GM12878 (cell line): ENCODE results near the gene TMBIM1. TPM values are rescaled to one million over a fixed set of nuclear protein-coding genes. Genes with fewer than 3 reads are reported as not detected.

ENCODE experiments used
- ATAC-seq: fragments of 200-7000 bp; cut with Tn5 transposase; 3 replicates; pipeline ENCODE4 v1.9.1; 2020; ENCODE audit warnings: mild to moderate bottlenecking, moderate library complexity
- BruUV-seq: library from RNA; stranded (reverse); fragments of 400-500 nt; replicated peaks from 2 replicates; lab custom pipeline; 2021; lab: Mats Ljungman, UMichigan
- CTCF ChIA-PET: fragments of 300-600 bp; sonication (Branson Sonifier 250); formaldehyde crosslinking; extraction: SDS; loops from one replicate; lab custom pipeline; 2021; ENCODE audit warnings: inconsistent platforms; lab: Yijun Ruan, JAX
- POLR2A ChIA-PET: fragments of 350-600 bp; formaldehyde crosslinking; extraction: SDS; loops from one replicate; lab custom pipeline; 2021; ENCODE audit warnings: inconsistent platforms; lab: Charles Lee
- RAD21 ChIA-PET: fragments of 300-600 bp; sonication (Branson Sonifier 250); formaldehyde crosslinking; loops from one replicate; lab custom pipeline; 2023; ENCODE audit warnings: antibody characterized with exemption; ENCODE audit not compliant: unreplicated experiment; lab: Charles Lee
- SMC1A ChIA-PET: fragments of 300-600 bp; sonication (Branson Sonifier 250); formaldehyde crosslinking; loops from one replicate; lab custom pipeline; 2023; ENCODE audit not compliant: unreplicated experiment, uncharacterized antibody; lab: Charles Lee
- DNase-seq: peaks from one replicate; pipeline ENCODE4 v3.0.0-alpha.2; 2011; ENCODE audit warnings: low read depth, low spot score
- FAIRE-seq: peaks from 3 replicates; lab custom pipeline; 2011; peaks lifted over from hg19 to GRCh38; lab: Jason Lieb, UNC
- H2AFZ ChIP-seq: 2 replicates; pipeline ENCODE4 v1.6.0; 2011; ENCODE audit warnings: low read depth, low read length, control low read depth; ENCODE audit not compliant: control insufficient read depth
- H3K27ac ChIP-seq: 2 replicates; pipeline ENCODE4 v1.5.1; 2011; ENCODE audit warnings: control low read depth; ENCODE audit not compliant: control insufficient read depth, insufficient read depth
- H3K27me3 ChIP-seq, 2 experiments: replicated peaks in 1 of 2; 2 replicates each; pipeline versions ENCODE4 v1.6.0 to v1.6.1; 2011; ENCODE audit warnings: low read length in 1 of 2; ENCODE audit not compliant: control insufficient read depth in 2 of 2, insufficient read depth in 2 of 2
- H3K36me3 ChIP-seq, 2 experiments: 2 replicates each; pipeline ENCODE4 v1.5.1; 2011; ENCODE audit warnings: low read length in 1 of 2; ENCODE audit not compliant: control insufficient read depth in 2 of 2, insufficient read depth in 2 of 2
- H3K4me1 ChIP-seq: 2 replicates; pipeline ENCODE4 v1.6.1; 2011; ENCODE audit warnings: mild to moderate bottlenecking, low read length, moderate library complexity, mixed read lengths; ENCODE audit not compliant: control insufficient read depth, insufficient read depth
- H3K4me2 ChIP-seq: 2 replicates; pipeline ENCODE4 v1.6.0; 2011; ENCODE audit warnings: control low read depth; ENCODE audit not compliant: control insufficient read depth, insufficient read depth
- H3K4me3 ChIP-seq: fragments of 200-600 bp; sonication (generic); 2 replicates; pipeline ENCODE4 v1.5.1; 2016
- H3K79me2 ChIP-seq: 2 replicates; pipeline ENCODE4 v1.6.0; 2011; ENCODE audit warnings: low read length; ENCODE audit not compliant: control insufficient read depth, insufficient read depth
- H3K9ac ChIP-seq: 2 replicates; pipeline ENCODE4 v1.8.0; 2011; ENCODE audit warnings: low read length, control low read depth, mixed read lengths; ENCODE audit not compliant: control insufficient read depth, insufficient read depth
- H3K9me3 ChIP-seq: replicated peaks from 3 replicates; pipeline ENCODE4 v1.5.1; 2011; ENCODE audit warnings: mild to moderate bottlenecking, low read length; ENCODE audit not compliant: control insufficient read depth, insufficient read depth
- H4K20me1 ChIP-seq: 2 replicates; pipeline ENCODE4 v1.6.0; 2011; ENCODE audit not compliant: control insufficient read depth, insufficient read depth
- DPF2 ChIP-seq: fragments of 450-650 bp; IDR thresholded peaks from 2 replicates; pipeline ENCODE4 v1.6.1; 2017; ENCODE audit warnings: mild to moderate bottlenecking
- EGR1 ChIP-seq, 2 experiments: IDR thresholded peaks; 1 replicate in 1 of 2; 2 replicates in 1 of 2; pipeline ENCODE4 v1.6.1; 2011 to 2012; ENCODE audit warnings: low read depth in 2 of 2, low read length in 2 of 2, borderline replicate concordance in 1 of 2, mild to moderate bottlenecking in 1 of 2, moderate library complexity in 1 of 2
- PBX3 ChIP-seq: IDR thresholded peaks from 2 replicates; pipeline ENCODE4 v1.6.1; 2011; ENCODE audit warnings: mild to moderate bottlenecking, low read depth, low read length, moderate library complexity; ENCODE audit not compliant: insufficient replicate concordance
- RAD21 ChIP-seq: IDR thresholded peaks from 2 replicates; pipeline ENCODE4 v1.6.1; 2011; ENCODE audit warnings: mild to moderate bottlenecking, low read depth, low read length, moderate library complexity; ENCODE audit not compliant: insufficient read depth
- SREBF2 ChIP-seq: IDR thresholded peaks from 2 replicates; pipeline ENCODE4 v1.6.1; 2012; ENCODE audit warnings: mild to moderate bottlenecking, low read length
- WRNIP1 ChIP-seq: IDR thresholded peaks from 2 replicates; pipeline ENCODE4 v1.6.1; 2011; ENCODE audit warnings: low read depth, low read length, improper control_type of control experiment, borderline replicate concordance
- ZBTB11 ChIP-seq: fragments of 450-650 bp; formaldehyde crosslinking; IDR thresholded peaks from 2 replicates; pipeline ENCODE4 v1.5.0; 2022; ENCODE audit warnings: mild to moderate bottlenecking, missing genetic modification characterization
- ZBTB33 ChIP-seq: fragments of 450-650 bp; IDR thresholded peaks from 2 replicates; pipeline ENCODE4 v1.6.1; 2017; ENCODE audit warnings: mild to moderate bottlenecking
- ZNF24 ChIP-seq: fragments of 450-650 bp; IDR thresholded peaks from 2 replicates; pipeline ENCODE4 v1.6.1; 2017; ENCODE audit warnings: antibody characterized with exemption, mild to moderate bottlenecking
- WGBS: methylation state at CpG from one replicate; pipeline ENCODE4 v1.1.6; 2016; ENCODE audit warnings: low lambda C conversion rate; ENCODE audit not compliant: insufficient replicate concordance, insufficient coverage; ENCODE audit errors: missing lambda C conversion rate; 5-methylcytosine and 5-hydroxymethylcytosine counted together
- in situ Hi-C: fragments of 300-500 bp; cut with MboI; formaldehyde crosslinking; loops from 9 replicates; pipeline ENCODE4 v1.14.3; 2018; ENCODE audit warnings: mixed read lengths
- intact Hi-C: fragments of 100-400 bp; cut with micrococcal nuclease; formaldehyde crosslinking; loops from one replicate; pipeline ENCODE4 v1.14.2; 2022; ENCODE audit not compliant: unreplicated experiment
- polyA plus RNA-seq, 11 experiments: library from polyadenylated mRNA; depleted of rRNA in 4 of 11; unstranded in 6 of 11; stranded (reverse) in 5 of 11; fragments of >200 nt; fragmentation: Nextera tagmentation in 4 of 11; fragmentation: Illumina TruSeq in 1 of 11; extraction: Ambion mirVana in 4 of 11; extraction: Trizol in 1 of 11; gene quantifications; 1 replicate in 1 of 11; 2 replicates in 10 of 11; pipeline versions ENCODE4 v1.2.1 to v1.2.3, GENCODE V29; 2011 to 2016; ENCODE audit warnings: inconsistent platforms in 2 of 11, missing spikeins in 2 of 11, low read depth in 1 of 11
- total RNA-seq, 4 experiments: library from RNA; depleted of rRNA in 3 of 4; stranded (reverse); fragments of >200 nt in 3 of 4; fragmentation: Illumina TruSeq in 1 of 4; extraction: Trizol in 1 of 4; gene quantifications; 2 replicates each; pipeline versions ENCODE4 v1.2.1 to v1.2.3, GENCODE V29; 2013 to 2021
- TF ChIP-seq, protein P1 (sequence below): fragments of 450-650 bp; IDR thresholded peaks from 2 replicates; pipeline ENCODE4 v1.6.1; 2017; ENCODE audit warnings: low read depth, mild to moderate bottlenecking, moderate library complexity

TMBIM1 gene
- total and polyA plus RNA-seq, 10 of the 15 experiments (the other 5 are each of a cell fraction or from before 2014, with no cell fraction given), result 6.1 to 38.3 (median 26.2) TPM

DNA sequence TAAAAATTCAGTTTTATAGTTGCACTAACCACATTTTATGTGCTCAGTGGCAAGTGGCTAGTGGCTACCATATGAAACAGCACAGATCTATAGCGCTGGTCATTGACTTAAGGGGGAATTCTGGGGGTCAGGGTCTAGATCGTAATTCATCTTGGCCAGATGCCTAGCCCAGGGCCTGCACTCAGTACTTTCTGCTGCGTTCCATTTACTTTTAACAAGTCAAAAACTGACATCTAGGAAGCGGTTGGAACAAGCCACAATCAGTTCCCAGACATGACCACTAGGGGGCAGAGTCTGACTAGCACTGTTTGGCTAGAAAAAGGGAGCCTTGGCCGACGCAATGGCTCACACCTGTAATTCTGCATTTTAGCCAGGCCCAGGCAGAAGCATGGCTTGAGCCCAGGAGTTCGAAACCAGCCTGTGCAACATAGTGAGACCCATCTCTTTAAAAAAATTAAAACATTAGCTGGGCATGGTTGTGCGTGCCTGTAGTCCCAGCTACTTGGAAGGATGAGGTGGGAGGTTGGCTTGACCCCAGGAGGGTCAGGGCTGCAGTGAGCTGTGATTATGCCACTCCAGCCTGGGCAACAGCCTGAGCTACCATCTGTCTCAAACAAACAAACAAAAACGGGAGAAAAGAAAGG is 9.0 kb upstream of the TMBIM1 start:
- Histone ChIP-seq H2AFZ (peak overlapping the region; percentile 60), H3K9me3 (no peaks in the 10 kb centered on the region), H3K79me2 (no peaks in the 10 kb centered on the region), H3K27ac (no peak overlapping the region), H3K36me3 (no peaks in the 10 kb centered on the region), H3K9ac (no peak overlapping the region), H4K20me1 (no peaks in the 10 kb centered on the region), H3K4me2 (no peak overlapping the region), H3K4me1 (no peaks in the 10 kb centered on the region), H3K4me3 (no peak overlapping the region), H3K27me3 (no peaks in the 10 kb centered on the region)
- intact Hi-C loops, result loop anchor here (1.0 to 5.0 kb wide), 4 partner anchors 55 to 546 kb away; partner anchors contain the start of gene CATIP
- CTCF ChIA-PET, result interaction anchor here (0.7 to 8.5 kb wide), 34 partner anchors 9 to 386 kb away, joined by 3 to 138 read pairs (median 5); partner anchors contain the start of genes AAMP, CATIP, PNKD and TMBIM1
- DNase-seq (peak; percentile 82), ATAC-seq (peak; percentile 97), FAIRE-seq (peak; percentile 99)
- SMC1A ChIA-PET, result interaction anchor here (0.6 to 5.5 kb wide), 21 partner anchors 10 to 386 kb away, joined by 3 to 70 read pairs (median 5); partner anchors contain the start of genes AAMP, CATIP and PNKD
- POLR2A ChIA-PET, result interaction anchor here (0.8 to 2.0 kb wide), 5 partner anchors 15 to 408 kb away, joined by 3 to 10 read pairs (median 4); partner anchors contain the start of gene CATIP
- RAD21 ChIA-PET, result interaction anchor here (0.7 to 2.2 kb wide), 12 partner anchors 8 to 382 kb away, joined by 3 to 34 read pairs (median 4); partner anchors contain the start of genes CATIP and CTDSP1
- WGBS, result 12% methylated on average over 9 of the region's 9 CpGs
- in situ Hi-C loops, result no loop called here
- no TSS peak for BruUV-seq
- TF ChIP-seq ZNF24 (peak; percentile 82), DPF2 (peak; percentile 21; the same call in 1 of the 2 replicates), WRNIP1 (no peak), SREBF2 (no peak), RAD21 (peak; percentile 97), ZBTB33 (peak; percentile 24; the same call in 1 of the 2 replicates), PBX3 (no peak), ZBTB11 (no peak), EGR1 (IDR thresholded peaks at IDR 0.05; ENCODE audit: borderline replicate concordance in 1 of 2, low read depth in 2 of 2, low read length in 2 of 2) (no peak)
- TF ChIP-seq, protein P1, sequence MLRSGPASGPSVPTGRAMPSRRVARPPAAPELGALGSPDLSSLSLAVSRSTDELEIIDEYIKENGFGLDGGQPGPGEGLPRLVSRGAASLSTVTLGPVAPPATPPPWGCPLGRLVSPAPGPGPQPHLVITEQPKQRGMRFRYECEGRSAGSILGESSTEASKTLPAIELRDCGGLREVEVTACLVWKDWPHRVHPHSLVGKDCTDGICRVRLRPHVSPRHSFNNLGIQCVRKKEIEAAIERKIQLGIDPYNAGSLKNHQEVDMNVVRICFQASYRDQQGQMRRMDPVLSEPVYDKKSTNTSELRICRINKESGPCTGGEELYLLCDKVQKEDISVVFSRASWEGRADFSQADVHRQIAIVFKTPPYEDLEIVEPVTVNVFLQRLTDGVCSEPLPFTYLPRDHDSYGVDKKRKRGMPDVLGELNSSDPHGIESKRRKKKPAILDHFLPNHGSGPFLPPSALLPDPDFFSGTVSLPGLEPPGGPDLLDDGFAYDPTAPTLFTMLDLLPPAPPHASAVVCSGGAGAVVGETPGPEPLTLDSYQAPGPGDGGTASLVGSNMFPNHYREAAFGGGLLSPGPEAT, result peak; percentile 35; the same call in 1 of the 2 replicates
